Smooth muscle cell of the umbilical artery (primary cell): ENCODE measurements around the gene HHEX. TPM values are rescaled to one million over a fixed set of nuclear protein-coding genes. Genes with fewer than 3 reads are reported as not detected.

Source experiments
- total RNA-seq: library from RNA; depleted of rRNA; stranded (reverse); fragments of >200 nt; gene quantifications from 2 replicates; pipeline ENCODE4 v1.2.3, GENCODE V29; 2014

The HHEX gene
- total RNA-seq, result 0.89 and 2.0 TPM in 2 replicates

DNA sequence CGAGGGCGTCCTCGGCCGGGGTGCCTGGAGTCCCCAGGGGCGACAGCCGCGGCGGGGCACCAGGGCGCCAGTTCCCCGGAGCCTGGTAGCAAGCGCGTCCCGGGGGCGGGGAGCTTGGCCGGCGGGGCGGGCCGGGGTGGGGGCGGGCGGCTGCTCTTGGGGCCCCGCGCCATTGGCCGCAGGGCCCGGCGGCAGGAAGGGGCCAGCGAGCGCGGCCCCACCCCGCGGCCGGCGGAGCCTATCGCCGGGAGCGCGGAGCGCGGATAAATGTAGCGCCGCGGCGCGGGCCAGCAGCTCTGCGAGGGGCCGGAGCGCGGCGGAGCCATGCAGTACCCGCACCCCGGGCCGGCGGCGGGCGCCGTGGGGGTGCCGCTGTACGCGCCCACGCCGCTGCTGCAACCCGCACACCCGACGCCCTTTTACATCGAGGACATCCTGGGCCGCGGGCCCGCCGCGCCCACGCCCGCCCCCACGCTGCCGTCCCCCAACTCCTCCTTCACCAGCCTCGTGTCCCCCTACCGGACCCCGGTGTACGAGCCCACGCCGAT, at the start of gene HHEX:
HHEX (plus strand) TSS at position 293 of the 548 bp plus-strand sequence; CDS start at position 325, 32 bp downstream.

Other genes with a start within 250 kb of the HHEX start
- gene IDE, start 115.9 kb upstream of the HHEX start, total RNA-seq, result 36.5 and 40.2 TPM in 2 replicates
- 2.4 and 16.4 TPM in 2 replicates for gene KIF11, start 96.8 kb upstream of the HHEX start, total RNA-seq
- gene EXOC6, start 158.6 kb downstream of the HHEX start, total RNA-seq, result 7.4 and 10.3 TPM in 2 replicates